GM20431 (cell line): ENCODE measurements around the gene TMEM213.
"Not testable (repeated sequence)": the region's sequence is repeated elsewhere in the genome, so short reads cannot be mapped to it uniquely, and the experiment has no call there.

ENCODE experiments used
- in situ Hi-C: fragments of 300-500 bp; cut with MseI, MboI; formaldehyde crosslinking; loops from one replicate; pipeline ENCODE4 v1.15.0; 2020; ENCODE audit warnings: low sequenced_read_pairs; ENCODE audit not compliant: unreplicated experiment

TMEM213 gene

GRCh38 chr7:138796038-138796615 lies 1.7 kb upstream of the TMEM213 start:
- in situ Hi-C loops = no loop called here

GRCh38 chr7:138797046-138797445 lies 748 bp upstream of the TMEM213 start:
- in situ Hi-C loops = not testable (repeated sequence)

- in situ Hi-C loops = no loop called here
Measured at GRCh38 chr7:138798836-138799235, 1.0 kb downstream of the TMEM213 start.

- in situ Hi-C loops = no loop called here
Measured at GRCh38 chr7:138799336-138800000, 1.7 kb downstream of the TMEM213 start.

GRCh38 chr7:138801256-138801655 lies 3.5 kb downstream of the TMEM213 start:
- in situ Hi-C loops = no loop called here

GRCh38 chr7:138802706-138803105 lies 4.9 kb downstream of the TMEM213 start:
- in situ Hi-C loops = no loop called here

GRCh38 chr7:138804618-138805017 lies 6.8 kb downstream of the TMEM213 start:
- in situ Hi-C loops = no loop called here

GRCh38 chr7:138809346-138809745 lies 11.6 kb downstream of the TMEM213 start:
- in situ Hi-C loops = no loop called here

GRCh38 chr7:138811327-138811726 lies 13.5 kb downstream of the TMEM213 start:
- in situ Hi-C loops = not testable (repeated sequence)

- in situ Hi-C loops = no loop called here
Measured at GRCh38 chr7:138813945-138814344, 16.2 kb downstream of the TMEM213 start.

- in situ Hi-C loops = no loop called here
Measured at GRCh38 chr7:138814816-138815332, 17.1 kb downstream of the TMEM213 start.

- in situ Hi-C loops = no loop called here
Measured at GRCh38 chr7:138816650-138817049, 18.9 kb downstream of the TMEM213 start.

- in situ Hi-C loops = no loop called here
Measured at GRCh38 chr7:138819625-138820024, 21.8 kb downstream of the TMEM213 start.

- in situ Hi-C loops = no loop called here
Measured at GRCh38 chr7:138821912-138822311, 24.1 kb downstream of the TMEM213 start.

GRCh38 chr7:138822867-138823535 lies 25.2 kb downstream of the TMEM213 start:
- in situ Hi-C loops = no loop called here

GRCh38 chr7:138825049-138825721 lies 27.4 kb downstream of the TMEM213 start:
- in situ Hi-C loops = no loop called here

GRCh38 chr7:138828302-138828701 lies 30.5 kb downstream of the TMEM213 start:
- in situ Hi-C loops = no loop called here

- in situ Hi-C loops = no loop called here
Measured at GRCh38 chr7:138829335-138829734, 31.5 kb downstream of the TMEM213 start.

- in situ Hi-C loops = no loop called here
Measured at GRCh38 chr7:138832966-138833365, 35.2 kb downstream of the TMEM213 start.

- in situ Hi-C loops = no loop called here
Measured at GRCh38 chr7:138833596-138833995, 35.8 kb downstream of the TMEM213 start.

GRCh38 chr7:138834583-138834982 lies 36.8 kb downstream of the TMEM213 start:
- in situ Hi-C loops = no loop called here
